GM21737 (cell line): Measurements from ENCODE around the gene RRP12.
"Not testable (repeated sequence)": the region's sequence is repeated elsewhere in the genome, so short reads cannot be mapped to it uniquely, and the experiment has no call there.

Experiments
- ATAC-seq: cut with Tn5 transposase; IDR thresholded peaks from one replicate; pipeline ENCODE4 v1.9.1; 2021; ENCODE audit warnings: mild to moderate bottlenecking, moderate library complexity; ENCODE audit not compliant: unreplicated experiment

Gene RRP12

DNA sequence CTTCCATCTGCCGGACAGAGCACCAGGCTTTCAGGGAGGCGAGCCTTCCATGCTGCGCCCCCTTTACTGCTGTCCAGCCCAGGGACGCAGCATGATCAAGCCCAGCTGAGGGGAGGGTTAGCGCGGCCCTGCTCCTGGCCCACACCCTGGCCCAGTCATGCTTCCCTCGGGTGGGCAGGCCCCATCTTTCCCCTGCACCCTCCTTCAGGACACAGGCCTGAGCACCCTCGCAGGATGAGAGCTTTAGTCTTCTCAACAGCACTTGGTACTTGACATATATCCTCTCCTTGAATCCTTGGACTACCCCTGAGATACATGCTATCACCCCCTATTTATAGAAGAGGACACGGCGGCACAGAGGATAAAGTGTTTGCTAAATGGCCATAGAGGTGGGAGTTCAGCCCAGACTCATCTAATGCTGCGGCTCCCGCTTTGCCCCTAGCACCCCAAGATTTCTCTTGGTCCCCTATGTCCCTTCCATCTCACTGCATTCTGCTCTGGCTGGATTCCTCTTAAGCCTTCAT, 34.0 kb downstream of the RRP12 start:
- no peak for ATAC-seq

DNA sequence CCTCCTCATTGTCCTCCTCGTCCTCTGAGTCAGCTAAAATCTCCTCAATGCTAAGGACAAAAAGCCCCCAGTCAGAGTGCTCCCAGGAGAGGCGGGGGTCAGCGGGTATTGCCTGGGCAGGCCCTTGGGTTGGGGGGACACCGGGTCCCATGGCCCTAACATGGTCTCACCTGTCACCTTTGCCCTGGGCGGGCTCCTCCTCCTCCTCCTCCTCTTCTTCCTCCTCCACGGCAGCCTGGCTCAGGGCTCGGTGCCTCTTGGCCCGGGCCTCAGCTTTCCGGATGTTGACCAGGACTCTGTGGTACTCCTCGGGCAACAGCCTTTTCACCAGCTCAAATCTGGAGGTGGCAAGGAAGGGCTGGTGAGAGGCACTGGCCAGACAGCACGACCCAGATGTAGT, 34.6 kb downstream of the RRP12 start:
- ATAC-seq, result no peak

DNA sequence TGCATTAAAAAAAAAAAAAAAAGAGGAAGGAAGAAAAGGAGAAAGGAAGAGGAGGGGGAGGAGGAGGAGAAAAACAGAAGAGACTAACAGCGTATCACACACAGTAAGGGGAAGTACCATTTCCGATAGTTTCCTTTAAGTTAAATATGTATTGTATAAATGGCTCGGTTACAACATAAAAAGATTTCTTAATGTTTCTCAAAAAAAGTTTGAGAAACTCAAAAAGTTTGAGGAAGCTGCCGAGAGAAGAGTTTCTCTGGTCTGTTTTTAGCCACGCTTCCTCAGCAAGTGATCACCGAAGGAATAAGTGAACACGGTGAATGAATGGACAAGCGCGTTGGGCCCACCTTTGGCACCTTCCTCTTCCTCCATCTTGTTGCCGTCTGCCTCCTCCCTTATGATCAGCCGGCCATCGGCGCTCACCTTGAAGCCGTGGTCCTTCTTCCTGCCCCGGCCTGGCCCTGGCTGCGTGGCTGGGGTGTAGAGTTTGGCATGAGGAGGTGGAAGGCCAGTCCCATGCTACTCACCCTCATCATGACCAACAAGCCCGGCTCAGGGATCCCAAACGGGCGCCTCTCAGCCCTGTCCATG, 35.3 kb downstream of the RRP12 start:
- ATAC-seq, result no peak

DNA sequence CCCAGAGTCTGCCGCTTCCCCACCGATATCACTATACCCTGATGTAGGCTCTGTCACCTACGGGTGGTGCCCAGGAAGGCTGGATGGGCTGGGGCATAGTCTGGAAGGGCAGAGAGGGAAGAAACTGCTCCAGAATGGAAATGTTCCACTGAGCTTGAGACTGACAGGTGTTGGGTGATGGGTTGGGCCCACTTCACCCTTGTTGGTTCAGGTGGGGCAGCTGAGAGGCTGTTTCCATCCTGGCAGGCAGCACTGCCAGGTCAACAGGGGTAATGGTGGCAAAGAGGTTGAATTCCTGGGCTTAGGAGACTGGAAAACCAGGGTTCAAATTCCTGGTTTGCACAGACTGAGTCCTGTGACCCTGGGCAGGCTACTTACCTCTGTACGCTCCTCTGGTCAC, 38.1 kb downstream of the RRP12 start:
- ATAC-seq, result no peak

DNA sequence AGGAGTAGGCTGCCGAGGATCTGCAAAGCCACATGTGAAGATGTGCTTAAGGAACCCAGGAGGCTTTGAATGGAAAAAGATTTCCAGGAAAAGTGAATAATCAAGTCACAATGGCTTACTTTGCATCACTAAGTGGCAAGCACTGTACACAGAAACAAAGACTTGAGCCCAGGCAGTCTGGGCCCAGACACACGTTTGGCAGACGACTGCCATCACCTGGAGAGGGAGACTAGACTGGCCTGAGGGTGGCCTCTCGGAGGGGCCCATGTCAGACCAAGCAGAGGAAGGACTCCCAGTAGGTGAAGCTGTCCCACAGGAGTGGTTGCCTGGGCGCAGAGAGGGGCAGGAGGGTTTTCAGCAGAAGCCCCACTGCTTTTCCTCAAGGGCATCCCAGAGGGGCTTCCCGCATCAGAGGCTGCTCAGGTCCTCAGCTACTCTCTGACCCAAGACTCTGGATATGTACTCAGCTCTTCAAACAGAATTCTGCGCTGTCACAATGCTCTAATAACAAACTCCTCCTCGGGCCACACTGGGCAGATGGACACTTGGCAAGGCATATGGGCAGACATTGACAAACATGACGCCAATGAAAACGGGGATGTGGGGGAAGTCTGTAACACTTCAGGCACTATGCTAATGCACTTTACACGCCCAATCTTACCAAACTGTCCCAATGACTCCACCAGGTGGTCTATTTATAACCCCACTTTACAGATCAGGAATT, 38.7 kb downstream of the RRP12 start:
- ATAC-seq, result no peak

DNA sequence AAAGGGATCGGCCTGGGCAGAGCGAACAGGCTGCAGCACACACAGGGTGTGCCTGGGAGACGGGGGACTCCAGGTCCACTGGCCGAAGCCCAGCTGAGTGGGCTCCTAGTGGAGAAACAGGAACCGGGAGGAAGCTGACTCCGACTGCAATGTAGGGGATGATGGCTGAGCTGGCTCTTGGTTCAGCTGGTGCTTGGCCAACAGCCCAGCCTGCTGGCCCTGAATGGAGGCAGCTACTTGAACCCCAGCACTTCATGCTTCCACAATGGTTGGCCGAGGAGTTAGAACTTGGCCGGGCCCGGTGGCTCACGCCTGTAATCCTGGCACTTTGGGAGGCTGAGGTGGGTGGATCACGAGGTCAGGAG, 39.6 kb downstream of the RRP12 start:
- ATAC-seq, result no peak

DNA sequence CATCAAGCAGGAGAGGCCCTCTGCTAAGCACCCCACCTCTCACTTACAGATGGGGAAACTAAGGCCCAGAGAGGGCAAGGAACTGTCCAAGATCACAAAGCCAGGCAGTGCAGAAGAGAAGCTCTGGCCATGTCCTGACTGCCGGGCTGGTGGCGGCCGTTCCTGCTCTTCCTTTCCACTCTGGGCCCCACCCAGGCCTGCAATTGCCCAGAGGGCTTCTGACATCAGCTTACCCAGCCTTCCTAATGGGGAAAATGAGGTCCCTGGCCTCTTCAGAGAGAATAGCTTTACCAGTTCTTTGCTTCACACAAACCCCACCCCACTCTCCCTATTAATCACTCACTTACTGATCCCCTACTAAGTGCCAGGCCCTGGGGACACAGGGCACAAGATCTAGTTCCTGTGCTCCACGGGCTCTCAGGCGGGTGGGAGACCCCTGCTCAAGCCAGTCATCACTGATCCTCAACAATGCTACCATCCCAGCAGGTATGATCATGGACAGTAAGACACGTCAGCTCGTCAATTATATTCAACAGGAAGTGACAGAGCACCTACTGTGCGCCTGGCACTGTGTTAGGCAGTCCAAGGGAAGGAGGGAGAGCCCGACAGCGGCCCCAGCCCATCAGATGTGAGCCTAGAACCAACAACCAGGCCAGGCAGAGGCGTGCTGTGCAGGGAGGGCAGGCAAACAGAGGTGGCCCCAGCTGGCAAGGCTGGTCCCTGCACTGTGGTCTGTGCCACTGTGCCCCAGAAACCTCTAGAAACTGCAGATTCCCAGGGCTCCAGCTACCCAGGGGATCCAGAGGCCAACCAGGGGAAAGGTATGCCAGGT, 40.2 kb downstream of the RRP12 start:
- no peak for ATAC-seq

DNA sequence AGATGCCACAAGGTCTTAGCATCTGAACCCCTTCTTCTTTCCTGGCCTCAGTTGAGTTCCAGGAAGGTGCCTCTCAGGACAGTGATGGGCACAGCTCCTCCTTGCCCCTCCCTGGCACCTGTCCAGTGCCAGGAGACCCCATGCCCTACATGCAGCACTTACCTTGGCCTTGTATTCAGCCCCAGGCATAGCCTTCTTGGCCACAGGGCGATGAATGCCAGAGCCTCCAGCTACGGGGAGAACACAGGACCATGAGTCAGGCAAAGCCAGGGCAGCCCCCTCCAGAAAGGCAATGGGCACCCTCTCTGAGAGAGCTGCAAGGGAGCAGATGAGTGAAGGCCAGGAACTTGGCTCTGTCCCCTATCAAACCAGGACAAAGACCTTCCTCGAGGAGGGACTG, 42.4 kb downstream of the RRP12 start:
- ATAC-seq, result no peak

DNA sequence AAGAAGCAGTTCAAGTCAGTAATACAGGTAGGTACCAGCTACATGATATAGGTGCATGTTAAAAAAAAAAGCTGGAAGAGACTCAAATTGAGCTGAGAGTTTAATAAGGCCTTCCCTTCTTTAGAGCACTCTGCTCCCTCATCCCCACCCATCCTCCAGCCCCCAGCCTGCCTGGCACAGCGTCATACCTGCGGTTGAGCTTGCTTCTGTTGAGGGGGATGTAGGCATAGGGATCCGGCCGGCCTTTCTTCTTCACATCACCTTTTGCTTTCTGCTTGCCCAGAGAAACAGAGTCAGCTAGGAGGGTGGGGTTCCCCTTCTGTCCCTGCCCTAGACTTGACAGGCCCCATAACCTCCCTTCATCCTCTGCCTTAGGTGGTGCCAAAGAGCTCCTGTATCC, 42.8 kb downstream of the RRP12 start:
- no peak for ATAC-seq

DNA sequence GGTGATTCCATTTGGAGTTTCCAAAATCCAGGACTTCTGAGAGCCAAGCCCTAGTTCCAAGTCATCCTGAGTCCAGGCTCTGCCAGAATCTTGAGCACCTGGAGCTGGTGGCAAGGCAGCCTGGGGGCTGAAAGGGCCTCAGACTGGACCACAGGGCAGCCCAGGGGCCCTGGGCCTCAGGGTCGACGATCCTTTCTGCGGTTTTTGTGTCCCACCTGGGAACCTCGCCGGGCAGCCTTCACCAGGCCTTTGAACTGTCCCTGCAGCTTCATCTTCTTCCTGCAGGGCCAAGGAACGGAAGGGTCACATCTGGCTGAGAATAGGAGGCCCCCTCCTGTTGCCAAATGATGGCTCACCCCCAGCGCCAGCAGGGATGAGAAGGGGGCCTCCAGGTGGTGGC, 44.2 kb downstream of the RRP12 start:
- no peak for ATAC-seq

DNA sequence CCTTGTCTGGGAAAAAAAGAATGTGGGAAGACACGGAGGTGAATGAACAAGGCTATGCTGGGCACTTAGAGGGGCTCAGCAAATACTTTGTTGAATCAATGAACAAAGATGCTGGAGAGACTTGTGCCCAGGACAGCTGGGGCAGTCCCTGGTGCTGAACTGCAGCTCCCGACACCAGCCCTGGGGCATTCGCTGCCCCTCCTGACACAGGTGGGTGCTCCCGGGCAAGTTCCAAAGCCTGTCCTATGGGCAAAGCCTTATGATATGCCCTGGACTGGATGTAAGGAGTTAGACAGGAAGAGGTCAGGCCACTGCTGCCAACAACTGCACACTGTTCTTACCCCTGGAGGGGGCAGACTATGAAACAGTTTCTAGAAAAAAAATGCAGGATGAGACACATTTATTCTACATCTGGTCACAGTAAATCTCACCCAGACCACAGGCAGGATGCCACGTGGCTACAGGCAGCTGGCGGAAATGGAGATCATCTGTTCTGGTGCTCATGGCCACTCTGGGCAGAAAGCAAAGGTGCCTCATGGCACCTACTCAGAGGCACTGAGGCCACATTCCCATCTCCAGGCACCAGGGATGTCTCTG, 44.7 kb downstream of the RRP12 start:
- ATAC-seq, result no peak

DNA sequence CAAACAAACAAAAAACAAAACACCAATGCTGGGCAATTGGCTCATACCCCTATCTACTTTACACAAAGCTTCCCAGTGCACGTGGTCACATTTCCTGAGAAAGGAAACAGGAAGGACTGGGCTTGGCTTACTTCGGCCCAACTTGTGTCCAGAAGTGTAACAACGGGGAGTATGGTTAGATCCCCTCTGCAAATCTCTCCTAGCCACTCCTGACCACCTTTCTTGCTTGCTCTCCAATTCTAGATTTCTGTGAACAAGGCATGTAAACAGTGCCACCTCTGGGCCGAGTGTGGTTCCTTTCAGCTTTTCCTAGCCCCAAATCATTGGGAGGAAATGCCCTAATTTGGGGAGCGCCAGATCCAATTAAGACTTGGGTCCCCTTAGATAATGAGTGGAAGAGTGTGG, 45.6 kb downstream of the RRP12 start:
- ATAC-seq, result no peak

DNA sequence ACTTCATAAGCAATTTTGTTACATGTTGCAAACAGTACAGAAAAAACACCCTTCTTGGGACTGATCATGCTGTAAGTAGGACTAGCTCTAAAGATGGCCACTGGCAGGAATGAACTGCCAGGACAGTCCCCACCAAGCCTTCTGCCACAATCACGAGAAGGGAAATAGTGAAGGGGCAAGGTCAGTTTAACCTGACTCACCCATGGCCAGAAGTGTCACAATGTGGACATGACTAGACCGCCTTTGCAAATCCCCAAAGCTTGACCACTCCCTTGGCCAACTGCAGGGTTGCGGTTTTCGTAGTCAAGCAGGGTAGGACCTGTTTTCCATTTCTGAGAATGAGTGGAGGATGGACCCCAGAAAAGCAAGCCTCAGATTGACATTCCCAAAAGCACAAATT, 47.2 kb downstream of the RRP12 start:
- ATAC-seq, result no peak

DNA sequence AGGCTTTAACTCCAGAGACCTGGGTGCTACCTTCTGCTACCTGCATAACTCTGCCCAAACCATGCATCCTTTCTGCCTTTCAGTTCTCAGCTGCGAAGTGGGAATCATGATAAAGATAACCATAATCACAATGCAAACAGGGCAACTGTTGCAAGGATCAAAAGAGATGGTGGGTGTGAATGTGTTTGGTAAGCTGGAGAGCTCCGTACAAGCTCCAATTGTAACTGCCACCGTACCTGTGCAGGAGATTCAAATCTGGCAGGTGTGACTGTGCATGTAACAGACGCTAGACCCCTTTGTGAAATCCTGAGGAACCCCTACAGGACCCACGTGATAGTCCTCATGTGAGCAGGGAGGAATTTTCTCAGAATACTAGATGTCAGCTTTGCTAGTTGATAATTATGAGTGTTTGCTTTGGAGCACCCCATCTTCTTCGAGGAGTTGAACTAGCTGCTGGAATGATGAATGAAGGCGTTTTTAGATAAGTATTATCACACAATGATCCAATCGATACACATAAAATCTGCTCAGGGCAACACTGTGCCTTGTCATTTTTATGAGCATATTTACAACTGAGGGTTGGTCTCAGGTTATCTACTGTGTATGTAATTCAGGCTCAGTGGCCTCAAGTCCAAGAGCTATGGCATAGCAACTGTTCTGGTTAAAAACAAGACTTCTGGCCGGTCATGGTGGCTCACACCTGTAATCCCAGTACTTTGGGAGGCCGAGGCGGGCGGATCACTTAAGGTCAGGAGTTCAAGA, 51.2 kb downstream of the RRP12 start:
- ATAC-seq, result no peak

DNA sequence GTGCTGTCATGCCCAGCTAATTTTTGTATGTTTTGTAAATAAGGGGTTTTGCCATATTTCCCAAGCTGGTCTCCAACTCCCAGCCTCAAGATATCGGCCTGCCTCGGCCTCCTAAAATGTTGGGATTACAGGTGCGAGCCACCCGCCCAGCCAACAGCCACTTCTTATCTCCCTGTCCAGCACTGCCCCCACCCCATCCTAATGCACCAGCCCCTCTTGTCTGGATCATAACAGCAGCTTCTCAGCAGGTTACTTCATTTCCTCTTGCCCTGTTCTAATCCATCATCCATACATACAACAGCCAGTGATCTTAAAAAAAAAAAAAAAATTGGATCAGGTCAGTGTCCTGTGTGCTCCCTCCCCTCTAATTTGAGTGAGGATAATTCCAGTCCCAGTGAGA, 53.8 kb downstream of the RRP12 start:
- ATAC-seq, result no peak

DNA sequence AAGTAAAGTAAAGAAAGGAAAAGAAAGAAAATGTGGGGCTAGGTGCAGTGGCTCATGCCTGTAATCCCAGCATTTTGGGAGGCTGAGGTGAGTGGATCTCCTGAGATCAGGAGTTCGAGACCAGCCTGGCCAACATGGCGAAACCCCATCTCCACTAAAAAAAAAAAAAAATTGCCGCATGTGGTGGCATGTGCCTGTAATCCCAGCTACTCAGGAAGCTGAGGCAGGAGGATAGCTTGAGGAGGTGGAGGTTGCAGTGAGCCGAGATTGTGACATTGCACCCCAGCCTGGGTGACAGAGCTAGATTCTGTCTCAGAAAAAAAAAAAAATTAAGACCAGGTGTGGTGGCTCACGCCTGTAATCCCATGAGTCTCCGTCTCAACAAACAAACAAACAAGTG, 57.5 kb downstream of the RRP12 start:
- ATAC-seq, result not testable (repeated sequence)

DNA sequence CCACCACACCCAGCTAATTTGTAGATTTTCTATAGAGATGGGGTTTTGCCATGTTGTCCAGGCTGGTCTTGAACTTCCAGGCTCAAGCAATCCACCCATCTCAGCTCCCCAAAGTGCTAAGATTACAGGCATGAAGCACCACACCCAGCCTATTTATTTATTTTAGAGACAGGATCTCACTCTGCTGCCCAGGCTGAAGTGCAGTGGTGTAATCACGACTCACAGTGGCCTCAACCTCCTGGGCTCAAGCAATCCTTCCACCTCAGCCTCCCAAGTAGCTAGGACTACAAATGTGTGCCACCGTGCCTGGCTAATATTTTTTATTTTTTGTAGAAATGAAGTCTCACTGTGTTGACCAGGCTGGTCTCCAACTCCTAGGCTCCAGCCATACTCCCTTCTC, 59.7 kb downstream of the RRP12 start:
- no peak for ATAC-seq

DNA sequence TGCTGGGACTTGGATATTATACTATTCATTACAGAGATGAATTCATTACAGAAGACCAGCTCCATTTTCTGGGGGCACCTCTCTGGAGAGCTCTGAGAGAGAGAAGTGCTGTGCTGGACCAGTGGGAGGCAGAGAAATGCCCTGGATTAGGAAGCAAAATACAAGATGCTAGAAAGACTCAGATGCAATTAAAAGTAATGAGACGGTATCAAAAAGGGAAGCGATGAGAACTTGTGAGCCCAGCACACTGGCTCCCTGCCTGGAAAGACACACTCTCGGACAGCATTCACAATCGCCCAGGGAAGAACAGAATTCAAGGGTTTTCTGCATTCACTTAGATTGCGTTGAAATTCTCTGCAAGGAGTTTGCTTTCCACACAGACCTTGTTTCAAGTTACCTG, 63.1 kb downstream of the RRP12 start:
- ATAC-seq, result no peak

DNA sequence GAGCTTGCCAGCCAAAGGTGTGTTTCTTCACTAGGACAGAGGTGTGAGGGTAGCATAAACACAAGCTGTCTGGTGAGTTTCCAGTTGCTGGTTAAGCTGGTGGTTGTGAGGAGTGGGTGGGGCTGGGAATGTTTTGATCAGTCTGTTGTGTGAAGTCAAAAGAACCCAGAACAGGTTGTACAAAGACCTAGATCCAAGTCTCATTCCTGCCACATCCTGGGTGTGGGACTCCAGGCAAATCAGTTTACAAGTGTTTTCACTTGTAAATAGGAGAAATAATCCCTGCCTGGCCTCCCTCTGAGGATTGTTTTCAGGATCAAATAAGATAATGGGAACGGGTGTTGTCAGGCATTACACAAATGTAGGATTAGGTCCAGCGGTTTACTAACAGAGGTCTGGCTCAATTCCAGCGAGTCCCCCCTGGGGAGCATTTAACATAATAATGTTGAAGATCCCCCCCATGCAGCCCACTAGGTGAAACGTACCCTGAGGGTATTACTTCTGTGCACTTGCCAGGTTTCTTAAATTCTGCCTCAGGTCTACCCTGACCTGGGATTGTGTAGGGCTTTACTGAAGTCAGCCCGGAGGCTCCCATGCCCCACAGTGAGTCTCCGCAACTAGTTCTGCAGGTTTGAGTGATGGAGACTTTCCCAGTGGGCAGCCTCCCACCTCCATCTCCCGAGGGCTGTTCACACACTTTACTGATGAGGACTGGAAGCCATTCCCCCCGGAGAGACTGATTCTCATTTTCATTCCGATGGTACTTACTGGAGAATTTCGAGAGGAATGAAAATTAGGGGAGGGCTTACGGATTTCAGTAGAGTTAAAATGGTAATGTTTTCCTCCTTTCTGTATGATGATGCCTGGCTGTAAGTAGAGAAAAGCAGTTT, 64.0 kb downstream of the RRP12 start:
- no peak for ATAC-seq

DNA sequence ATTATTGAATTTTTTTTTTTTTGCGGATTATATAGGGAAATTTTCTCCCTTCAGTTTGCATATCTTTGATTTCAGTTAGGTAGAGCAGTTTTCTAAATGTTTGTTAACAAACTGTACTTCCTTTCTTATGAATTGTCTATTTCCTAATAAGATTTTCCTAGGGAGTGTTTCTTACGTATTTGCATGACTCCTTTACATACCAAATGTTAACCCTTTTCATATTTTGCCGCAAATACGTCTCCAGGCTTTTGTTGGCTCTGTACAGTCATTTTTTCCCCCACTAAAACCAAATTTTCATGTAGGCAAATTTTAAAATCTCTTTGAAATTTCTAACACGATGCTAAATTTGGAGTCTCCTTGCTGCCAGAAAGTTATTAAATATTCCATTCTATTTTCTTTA, 64.7 kb downstream of the RRP12 start:
- ATAC-seq, result no peak
